RKO (cell line): ENCODE measurements around the gene SLC23A1.
"Not testable (repeated sequence)": the region's sequence is repeated elsewhere in the genome, so short reads cannot be mapped to it uniquely, and the experiment has no call there.

ENCODE experiments used
- DNase-seq: peaks from one replicate; pipeline ENCODE4 v3.0.0-alpha.2; 2016; ENCODE audit warnings: low spot score

Gene SLC23A1

GRCh38 chr5:139383275-139383992, at the start of gene SLC23A1:
Gene SLC23A1 (minus strand): TSS chr5:139383297. CDS start chr5:139383253, 44 bp downstream.
- no peak for DNase-seq

GRCh38 chr5:139431706-139432105, 48.6 kb upstream of the SLC23A1 start:
- no peak for DNase-seq

GRCh38 chr5:139430015-139430414, 46.9 kb upstream of the SLC23A1 start:
- no peak for DNase-seq

GRCh38 chr5:139426203-139426885, 43.2 kb upstream of the SLC23A1 start:
- no peak for DNase-seq

- no peak for DNase-seq
Measured at GRCh38 chr5:139425497-139425896, 42.4 kb upstream of the SLC23A1 start.

GRCh38 chr5:139422307-139422893, 39.3 kb upstream of the SLC23A1 start:
- peak; percentile 84 for DNase-seq

- no peak for DNase-seq
Measured at GRCh38 chr5:139419226-139420192, 36.4 kb upstream of the SLC23A1 start.

- DNase-seq, result no peak
Measured at GRCh38 chr5:139418793-139419192, 35.7 kb upstream of the SLC23A1 start.

GRCh38 chr5:139417214-139417613, 34.1 kb upstream of the SLC23A1 start:
- DNase-seq, result no peak

- DNase-seq, result no peak
Measured at GRCh38 chr5:139416651-139417050, 33.6 kb upstream of the SLC23A1 start.

- no peak for DNase-seq
Measured at GRCh38 chr5:139415869-139416268, 32.8 kb upstream of the SLC23A1 start.

GRCh38 chr5:139415221-139415861, 32.2 kb upstream of the SLC23A1 start:
- DNase-seq, result no peak

- DNase-seq, result no peak
Measured at GRCh38 chr5:139414581-139415130, 31.6 kb upstream of the SLC23A1 start.

- no peak for DNase-seq
Measured at GRCh38 chr5:139413963-139414362, 30.9 kb upstream of the SLC23A1 start.

GRCh38 chr5:139413153-139413552, 30.1 kb upstream of the SLC23A1 start:
- DNase-seq, result no peak

GRCh38 chr5:139410993-139411828, 28.1 kb upstream of the SLC23A1 start:
- DNase-seq, result no peak

GRCh38 chr5:139410121-139410992, 27.3 kb upstream of the SLC23A1 start:
- no peak for DNase-seq

- DNase-seq, result not testable (repeated sequence)
Measured at GRCh38 chr5:139409116-139409515, 26.0 kb upstream of the SLC23A1 start.

- no peak for DNase-seq
Measured at GRCh38 chr5:139408191-139408590, 25.1 kb upstream of the SLC23A1 start.
